GM18909 (cell line): ENCODE measurements around the gene TPST2.
"Not testable (repeated sequence)": the region's sequence is repeated elsewhere in the genome, so short reads cannot be mapped to it uniquely, and the experiment has no call there.

ENCODE experiments used
- ATAC-seq: cut with Tn5 transposase; IDR thresholded peaks from one replicate; pipeline ENCODE4 v1.9.1; 2021; ENCODE audit warnings: mild to moderate bottlenecking; ENCODE audit not compliant: unreplicated experiment, poor library complexity

The TPST2 gene

DNA sequence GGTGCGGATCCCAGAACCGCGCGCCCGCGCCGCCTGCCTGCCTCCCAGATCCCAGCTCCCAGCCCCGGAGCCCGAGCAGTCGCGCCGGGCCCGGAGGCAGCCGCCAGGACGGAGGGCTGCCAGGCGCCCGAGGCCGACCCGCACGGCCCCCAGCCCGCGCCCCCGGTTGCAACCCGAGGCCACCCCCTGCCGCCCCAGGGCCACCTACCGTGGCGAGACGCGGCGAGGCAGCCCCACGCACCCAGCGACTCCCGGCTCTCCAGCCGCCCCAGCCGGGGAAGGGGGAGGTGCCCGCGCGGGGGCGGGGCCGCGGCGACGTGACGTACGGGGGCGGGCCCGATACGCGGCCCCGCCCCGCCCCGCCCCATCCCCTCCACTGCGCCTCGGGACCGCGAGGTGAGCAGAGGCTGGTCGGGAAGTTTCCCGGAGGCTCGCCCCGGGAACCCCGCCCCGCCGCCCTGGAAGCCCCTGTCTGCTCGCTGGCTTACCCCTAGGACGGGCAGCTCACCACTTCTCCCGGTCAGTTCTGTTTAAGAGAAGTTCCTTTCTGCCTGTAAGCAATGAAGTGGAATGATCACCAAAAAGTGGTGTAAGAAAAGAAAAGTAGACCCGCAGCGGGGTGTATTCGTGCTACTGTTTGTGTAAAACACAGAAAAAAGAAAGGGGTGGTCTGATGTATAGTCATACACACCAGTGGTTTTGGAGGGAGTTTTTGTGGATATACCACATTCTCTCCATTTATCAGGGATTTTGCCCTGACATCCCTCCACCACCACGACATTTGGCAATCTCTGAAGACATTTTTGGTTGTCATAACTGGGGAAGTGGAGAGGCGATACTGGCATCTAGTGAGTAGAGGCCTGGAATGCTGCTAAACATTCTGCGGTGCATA is at the start of gene TPST2:
Gene TPST2 (minus strand): TSS at position 288 of the 892 bp plus-strand sequence. CDS start 48,502 bp downstream, outside the sequence.
- ATAC-seq: no peak

DNA sequence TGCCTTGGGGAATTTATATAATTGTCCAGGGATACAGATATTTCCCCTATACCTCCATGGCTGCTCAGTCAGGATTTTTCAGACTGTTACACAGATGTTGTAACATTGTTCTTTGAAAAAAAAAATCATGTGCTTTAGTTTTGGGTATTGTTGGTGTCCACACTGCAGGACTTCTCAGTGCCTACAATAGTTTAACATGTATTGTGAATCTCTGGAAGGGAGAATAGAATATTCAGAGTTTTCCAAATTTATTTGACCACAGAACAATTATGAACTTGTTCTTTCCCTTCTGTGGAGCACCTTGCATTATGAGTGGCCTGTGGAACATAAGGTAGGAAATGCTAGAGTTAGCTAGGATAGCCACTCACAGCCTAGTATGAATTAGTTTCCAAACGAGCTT is 46.4 kb upstream of the TPST2 start:
- ATAC-seq: no peak

DNA sequence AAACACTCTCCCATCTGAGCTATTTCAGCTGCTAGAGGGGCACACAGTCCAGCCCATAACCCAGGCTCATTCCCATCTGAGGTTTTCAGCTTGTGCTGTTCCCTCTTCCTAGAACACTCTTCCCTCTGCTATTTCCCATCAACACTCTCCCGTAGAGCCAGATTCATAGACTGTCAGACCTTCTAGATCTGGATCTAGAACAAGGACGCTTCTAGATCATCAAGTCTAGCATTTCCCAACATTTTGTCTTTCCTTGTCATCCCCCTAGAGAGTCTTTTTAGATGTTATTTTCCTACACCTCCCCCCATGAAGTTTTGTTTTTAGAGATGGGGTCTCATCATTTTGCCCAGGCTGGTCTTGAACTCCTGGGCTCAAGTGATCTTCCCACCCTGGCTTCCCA is 45.2 kb upstream of the TPST2 start:
- ATAC-seq: no peak

DNA sequence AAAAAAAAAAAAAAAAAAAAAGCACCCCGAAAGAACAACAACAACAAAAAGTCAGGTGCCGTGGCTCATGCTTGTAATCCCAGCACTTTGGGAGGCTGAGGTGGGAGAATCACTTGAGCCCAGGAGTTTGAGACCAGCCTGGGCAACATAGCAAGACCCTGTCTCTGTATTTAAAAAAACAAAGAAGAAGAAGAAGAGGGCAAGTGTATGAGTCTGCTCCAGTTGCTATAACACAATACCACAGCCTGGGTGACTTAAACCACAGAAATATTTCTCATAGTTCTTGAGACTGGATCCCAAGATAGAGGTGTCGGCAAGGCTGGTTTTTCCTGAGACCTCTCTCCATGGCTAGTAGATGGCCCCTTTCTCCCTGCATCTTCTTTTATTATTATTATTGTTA is 44.3 kb upstream of the TPST2 start:
- no peak for ATAC-seq

- no peak for ATAC-seq
These were observed 42.7 kb upstream of the TPST2 start for GRCh38 chr22:26632422-26633155.

DNA sequence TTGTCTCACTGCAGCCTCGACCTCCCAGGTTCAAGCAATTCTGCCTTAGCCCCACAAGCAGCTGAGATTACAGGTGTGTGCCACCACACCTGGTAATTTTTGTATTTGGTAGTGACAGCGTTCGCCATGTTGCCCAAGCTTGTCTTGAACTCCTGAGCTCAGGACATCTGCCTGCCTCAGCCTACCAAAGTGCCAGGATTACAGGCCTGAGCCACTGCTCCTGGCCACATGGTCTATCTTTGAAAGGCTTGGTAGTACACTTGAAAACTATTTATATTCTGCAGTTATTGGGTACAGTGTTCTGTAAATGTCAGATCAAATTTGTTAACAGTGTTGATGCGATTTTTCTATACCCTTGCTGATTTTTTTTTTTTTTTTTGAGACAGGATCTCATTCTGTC is 41.4 kb upstream of the TPST2 start:
- no peak for ATAC-seq

DNA sequence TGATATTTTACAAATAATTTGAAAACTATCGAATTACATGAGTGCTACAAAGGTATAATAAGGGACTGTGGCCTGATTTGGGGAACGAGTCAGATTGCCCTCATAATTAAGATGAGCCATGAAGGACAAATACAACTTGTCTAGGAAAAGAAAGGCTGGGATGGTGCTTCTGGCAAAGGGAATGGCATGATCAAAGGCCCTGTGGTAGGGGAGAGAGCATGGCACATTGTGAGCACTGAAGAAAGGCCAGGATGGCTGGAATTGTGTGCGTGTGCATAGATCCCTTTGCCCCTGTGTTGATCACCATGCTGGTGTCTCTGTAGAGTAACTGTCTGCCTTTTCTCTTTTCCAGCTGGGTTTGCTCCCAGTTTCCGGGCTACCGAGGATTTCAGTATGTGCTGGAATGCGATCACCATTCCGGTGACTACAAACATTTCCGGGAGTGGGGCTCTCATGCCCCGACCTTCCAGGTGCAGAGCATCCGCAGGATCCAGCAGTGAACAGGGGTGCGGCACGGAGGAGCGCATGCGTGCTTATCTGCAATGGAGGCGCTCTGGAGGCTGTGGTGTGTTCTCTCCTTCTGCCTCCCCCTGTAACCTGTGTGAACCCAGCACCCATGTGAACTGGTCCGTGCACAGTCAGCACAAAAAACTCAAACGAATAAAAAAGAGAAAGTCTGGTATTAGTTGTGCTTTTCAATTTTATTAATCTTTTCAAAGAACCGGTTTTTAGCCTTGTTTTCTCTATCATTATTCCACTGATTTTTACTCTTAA is 40.2 kb upstream of the TPST2 start:
- no peak for ATAC-seq

DNA sequence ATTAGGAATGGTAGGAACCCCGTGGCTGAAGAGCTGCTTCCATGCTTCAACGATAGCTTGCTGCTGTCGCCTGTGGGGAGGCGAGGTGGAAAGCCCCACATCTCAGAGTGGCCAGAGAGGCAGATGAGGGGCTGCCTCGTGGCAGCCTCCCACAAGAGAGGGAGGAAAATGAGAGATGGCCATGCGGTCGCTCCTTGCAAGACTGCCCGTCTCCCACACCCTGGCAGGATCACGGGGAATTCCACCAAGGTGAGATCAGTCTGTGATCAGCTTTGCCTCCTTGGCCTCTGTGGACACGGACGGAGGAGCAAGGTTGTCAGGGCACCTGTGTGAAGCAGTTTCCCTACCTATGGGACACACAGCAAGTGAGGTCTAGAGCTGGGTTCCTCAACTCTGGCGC is 34.9 kb upstream of the TPST2 start:
- no peak for ATAC-seq

GRCh38 chr22:26623984-26624383 is 34.1 kb upstream of the TPST2 start:
- ATAC-seq: no peak

DNA sequence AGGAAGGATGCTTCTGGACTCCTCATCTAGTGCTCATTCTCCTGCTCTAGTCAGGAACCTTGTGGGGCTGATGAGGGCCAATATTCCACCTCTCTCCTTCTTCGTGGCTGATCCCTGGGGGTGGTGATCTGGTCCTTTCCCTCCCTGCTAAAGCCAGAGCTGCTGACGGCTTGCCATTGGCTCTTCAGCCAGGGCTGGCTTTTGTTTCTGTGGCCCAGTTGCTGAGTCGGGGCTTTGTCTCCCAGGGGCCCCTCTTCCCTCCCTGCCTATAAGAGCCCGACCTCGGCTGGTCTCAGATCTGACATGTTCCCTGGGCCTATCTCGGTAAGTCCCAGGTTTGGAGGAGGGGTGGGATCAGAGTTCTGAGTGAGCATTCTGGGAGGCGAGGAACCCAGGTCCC is 31.7 kb upstream of the TPST2 start, which contains the start of gene CRYBA4:
Gene CRYBA4 (plus strand): TSS at position 301 of the 400 bp plus-strand sequence. CDS start 634 bp downstream, outside the sequence.
- no peak for ATAC-seq

DNA sequence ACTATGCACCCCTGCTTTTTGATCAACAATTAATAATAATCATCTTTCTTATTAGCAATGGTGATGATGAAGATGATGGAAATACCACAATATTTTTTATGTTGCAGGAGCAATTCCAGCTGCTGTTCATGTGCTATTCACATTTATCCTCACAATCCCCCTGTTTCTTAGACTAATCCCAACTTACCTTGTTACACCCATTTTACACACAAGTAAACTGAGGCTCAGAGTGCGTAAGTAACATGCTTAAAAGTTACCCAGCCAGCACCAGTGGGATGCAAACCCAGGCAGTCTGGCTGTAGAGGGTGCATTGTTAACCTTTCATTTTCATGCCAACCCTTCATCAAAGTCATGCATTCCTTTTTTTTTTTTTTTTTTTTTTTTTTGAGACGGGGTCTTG is 30.3 kb upstream of the TPST2 start:
- ATAC-seq: no peak

DNA sequence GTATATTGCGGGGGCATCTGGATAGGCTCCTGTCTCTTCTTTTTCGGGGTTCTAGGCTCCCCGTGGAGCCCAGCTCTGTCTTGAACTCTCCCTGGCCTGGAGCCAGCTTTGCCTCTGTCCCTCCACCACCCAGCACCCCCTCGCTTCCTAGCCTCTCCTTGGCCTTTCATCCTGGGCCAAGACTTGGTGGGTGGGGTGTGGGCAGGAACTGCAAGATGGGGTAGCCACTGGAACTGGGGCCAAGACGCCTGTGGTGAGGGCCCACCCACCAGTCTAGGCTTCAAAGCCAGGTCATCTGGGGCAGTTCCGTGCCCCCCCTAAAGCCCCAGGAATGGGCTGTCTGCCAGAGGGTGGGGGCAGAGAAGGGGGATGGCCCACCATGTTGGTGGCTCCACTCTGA is 29.6 kb upstream of the TPST2 start:
- ATAC-seq: no peak

DNA sequence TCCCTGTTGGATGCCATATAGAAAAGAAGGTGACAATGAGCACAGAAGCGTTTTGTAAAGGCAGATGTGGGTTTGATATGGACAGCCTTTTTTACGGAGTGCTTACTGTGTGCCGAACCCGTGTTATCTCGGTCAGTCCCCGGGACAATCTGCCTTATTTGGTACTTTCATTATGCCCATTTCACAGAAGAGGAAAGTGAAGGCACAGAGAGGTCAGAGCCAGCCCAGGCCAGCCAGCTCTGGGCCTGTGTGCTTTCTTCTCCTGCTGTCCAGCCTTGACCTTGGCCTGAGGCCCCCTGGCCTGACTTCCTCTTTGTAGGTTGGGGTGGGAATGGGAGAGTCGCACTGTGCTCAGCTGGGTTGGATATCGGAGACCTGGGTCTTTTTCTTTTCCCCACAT is 28.5 kb upstream of the TPST2 start:
- no peak for ATAC-seq

DNA sequence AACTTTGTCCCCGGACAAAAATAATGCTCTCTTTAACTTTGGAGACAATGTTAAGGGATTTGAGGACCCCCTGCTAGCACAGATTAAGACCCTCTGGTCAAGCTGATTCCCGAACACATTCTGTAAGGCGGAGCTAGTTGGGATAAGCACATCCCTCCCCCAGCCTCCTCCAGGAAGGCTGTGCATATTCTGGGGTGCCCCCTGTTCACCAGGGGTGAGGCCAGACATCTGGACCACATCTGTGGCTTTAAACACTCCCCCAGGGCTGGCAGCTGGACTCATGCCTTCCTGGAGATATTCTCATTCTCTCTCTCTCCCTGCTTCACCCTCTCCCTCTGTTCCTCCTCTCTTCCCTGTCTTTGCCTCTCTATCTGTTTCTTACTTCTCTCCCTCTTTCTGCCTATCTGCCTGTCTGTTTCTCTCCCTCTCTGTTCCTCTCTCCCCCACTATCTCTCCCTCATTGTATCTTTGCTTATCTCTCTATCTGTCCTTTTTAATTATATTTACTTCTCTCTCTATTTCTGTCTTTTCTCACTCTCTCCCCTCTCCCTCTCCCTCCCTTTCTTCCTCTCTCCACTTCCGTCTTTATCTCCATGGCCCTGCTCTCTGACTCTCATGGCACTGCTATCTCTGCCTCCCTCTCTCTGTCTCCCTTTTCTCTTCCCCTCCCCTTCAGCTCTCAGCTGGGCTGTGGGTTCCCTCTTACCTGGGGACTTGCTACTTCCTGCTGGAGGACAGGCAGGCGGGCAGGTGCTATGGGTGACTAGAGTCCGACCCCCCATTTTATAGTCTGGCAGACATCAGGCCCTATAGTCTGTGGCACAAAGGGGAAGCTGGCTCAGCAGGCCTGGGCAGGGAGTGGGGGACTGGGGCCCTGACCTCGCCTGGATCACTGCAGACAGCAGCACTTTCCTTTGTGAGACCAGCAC is 27.6 kb upstream of the TPST2 start, which contains the start of gene CRYBB1:
Gene CRYBB1 (minus strand): TSS at position 757 of the 929 bp plus-strand sequence. CDS start 1,708 bp downstream, outside the sequence.
- ATAC-seq: no peak

GRCh38 chr22:26616650-26617049 is 26.7 kb upstream of the TPST2 start:
- ATAC-seq: no peak

GRCh38 chr22:26615830-26616435 is 26.0 kb upstream of the TPST2 start:
- no peak for ATAC-seq

DNA sequence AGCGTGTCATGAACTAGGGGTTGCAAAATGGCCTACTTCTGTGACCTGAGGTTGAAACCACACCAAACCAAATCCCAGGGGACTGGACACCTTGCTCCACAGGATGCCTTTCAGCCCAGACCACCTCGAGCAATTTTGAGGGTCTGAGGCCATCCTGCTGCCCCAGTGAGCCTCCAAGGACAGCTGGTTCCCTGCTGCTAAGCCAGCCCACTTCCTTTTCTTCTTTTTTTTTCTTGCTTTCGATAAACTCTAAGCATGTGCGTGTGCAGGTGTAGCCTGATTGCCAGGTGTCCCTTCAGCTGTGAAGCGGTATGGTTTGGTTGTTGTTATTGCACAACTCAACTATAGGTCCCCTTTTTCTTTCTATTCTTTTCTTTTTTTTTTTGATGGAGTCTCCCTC is 25.2 kb upstream of the TPST2 start:
- ATAC-seq: no peak

- ATAC-seq: no peak
These were observed 24.4 kb upstream of the TPST2 start for GRCh38 chr22:26614322-26614721.

GRCh38 chr22:26613753-26614152 is 23.8 kb upstream of the TPST2 start:
- not testable (repeated sequence) for ATAC-seq
